CD14-positive monocyte (primary cell): ENCODE data around the gene CCDC89. TPM values are rescaled to one million over a fixed set of nuclear protein-coding genes. Genes with fewer than 3 reads are reported as not detected.

ENCODE experiments used
- DNase-seq, 3 donors: peaks; one replicate each; pipeline ENCODE4 v3.0.0-alpha.2; 2011 to 2022
- H2AFZ ChIP-seq: 2 replicates; pipeline ENCODE4 v1.6.0; 2012; ENCODE audit warnings: mild to moderate bottlenecking, low read depth, low read length, inconsistent platforms; ENCODE audit not compliant: insufficient read depth, poor library complexity, severe bottlenecking
- H3K27ac ChIP-seq, 2 donors: 1 replicate in 1 of 2; 2 replicates in 1 of 2; pipeline ENCODE4 v1.5.1; 2012 to 2013; ENCODE audit warnings: low read length in 2 of 2, control low read depth in 1 of 2, inconsistent platforms in 1 of 2, low read depth in 1 of 2, mild to moderate bottlenecking in 1 of 2
- H3K27me3 ChIP-seq, 2 donors: one replicate each; pipeline versions ENCODE4 v1.6.0 to v1.6.1; 2011 to 2013; ENCODE audit warnings: low read length in 2 of 2; ENCODE audit not compliant: control insufficient read depth in 2 of 2, insufficient read depth in 2 of 2
- H3K36me3 ChIP-seq, 2 donors: replicated peaks in 1 of 2; 1 replicate in 1 of 2; 2 replicates in 1 of 2; pipeline versions ENCODE4 v1.5.1 to v1.6.1; 2012 to 2013; ENCODE audit warnings: low read length in 2 of 2, control low read depth in 1 of 2, inconsistent platforms in 1 of 2, mild to moderate bottlenecking in 1 of 2; ENCODE audit not compliant: insufficient read depth in 2 of 2, control insufficient read depth in 1 of 2
- H3K4me1 ChIP-seq, 2 donors: 1 replicate in 1 of 2; 2 replicates in 1 of 2; pipeline versions ENCODE4 v1.5.1 to v1.6.1; 2012 to 2013; ENCODE audit warnings: low read length in 2 of 2, control low read depth in 1 of 2, inconsistent platforms in 1 of 2, mild to moderate bottlenecking in 1 of 2, moderate library complexity in 1 of 2; ENCODE audit not compliant: insufficient read depth in 2 of 2, control insufficient read depth in 1 of 2
- H3K4me2 ChIP-seq: replicated peaks from 2 replicates; pipeline ENCODE3; 2012; ENCODE audit warnings: low read length, moderate library complexity, mild to moderate bottlenecking; ENCODE audit not compliant: poor library complexity, severe bottlenecking; ENCODE audit errors: extremely low read depth
- H3K4me3 ChIP-seq, 3 experiments: fragments of 200-600 bp in 1 of 3; sonication (generic) in 1 of 3; replicated peaks in 1 of 3; 1 replicate in 2 of 3; 2 replicates in 1 of 3; pipeline ENCODE4 v1.5.1; 2011 to 2013; ENCODE audit warnings: low read length in 3 of 3, mild to moderate bottlenecking in 3 of 3, control low read depth in 2 of 3, low read depth in 2 of 3, inconsistent platforms in 1 of 3, moderate library complexity in 1 of 3
- H3K79me2 ChIP-seq: 2 replicates; pipeline ENCODE4 v1.6.0; 2012; ENCODE audit warnings: mild to moderate bottlenecking, control low read depth, inconsistent platforms, low read length, moderate library complexity; ENCODE audit not compliant: insufficient read depth
- H3K9ac ChIP-seq: 2 replicates; pipeline ENCODE4 v1.6.0; 2017; ENCODE audit warnings: low read length, mild to moderate bottlenecking; ENCODE audit not compliant: insufficient read depth, poor library complexity, severe bottlenecking
- H3K9me3 ChIP-seq, 2 donors: replicated peaks in 1 of 2; 1 replicate in 1 of 2; 2 replicates in 1 of 2; pipeline versions ENCODE4 v1.5.1 to v1.6.1; 2012 to 2013; ENCODE audit warnings: low read length in 2 of 2, control low read depth in 1 of 2; ENCODE audit not compliant: control insufficient read depth in 1 of 2, insufficient read depth in 1 of 2
- H4K20me1 ChIP-seq: 2 replicates; pipeline ENCODE4 v1.6.0; 2012; ENCODE audit warnings: mild to moderate bottlenecking, low read length, control low read depth, moderate library complexity; ENCODE audit not compliant: insufficient read depth
- H3K27ac Mint-ChIP-seq, 7 donors: one replicate each; pipeline ENCODE4 v1.8.0; 2020; ENCODE audit warnings: mild to moderate bottlenecking in 7 of 7, mixed read lengths in 7 of 7, moderate library complexity in 6 of 7, inconsistent platforms in 2 of 7
- H3K27me3 Mint-ChIP-seq, 3 donors: one replicate each; pipeline ENCODE4 v1.8.0; 2021 to 2022; ENCODE audit warnings: low read depth in 3 of 3, mild to moderate bottlenecking in 3 of 3, mixed read lengths in 3 of 3, moderate library complexity in 3 of 3, inconsistent platforms in 1 of 3
- H3K36me3 Mint-ChIP-seq, 2 donors: one replicate each; pipeline ENCODE4 v1.8.0; 2020; ENCODE audit warnings: mixed read lengths in 2 of 2, inconsistent platforms in 1 of 2, mild to moderate bottlenecking in 1 of 2
- H3K4me1 Mint-ChIP-seq: one replicate; pipeline ENCODE4 v1.8.0; 2020; ENCODE audit warnings: mild to moderate bottlenecking, mixed read lengths
- H3K4me3 Mint-ChIP-seq, 2 donors: one replicate each; pipeline ENCODE4 v1.8.0; 2020; ENCODE audit warnings: mild to moderate bottlenecking in 2 of 2, mixed read lengths in 2 of 2, moderate library complexity in 1 of 2
- H3K9me3 Mint-ChIP-seq, 7 donors: one replicate each; pipeline ENCODE4 v1.8.0; 2020 to 2022; ENCODE audit warnings: mixed read lengths in 7 of 7, mild to moderate bottlenecking in 6 of 7, moderate library complexity in 6 of 7, inconsistent platforms in 2 of 7
- WGBS: methylation state at CpG from one replicate; pipeline ENCODE4 v1.1.5; 2013; ENCODE audit warnings: missing lambda C conversion rate; ENCODE audit not compliant: insufficient coverage; 5-methylcytosine and 5-hydroxymethylcytosine counted together
- intact Hi-C, 2 donors: fragments of 100-400 bp; cut with micrococcal nuclease; formaldehyde crosslinking; loops; one replicate each; pipeline versions ENCODE4 v1.15.0 to v1.15.1; 2023
- polyA plus RNA-seq, 3 donors: library from polyadenylated mRNA; depleted of rRNA in 1 of 3; unstranded in 2 of 3; stranded (reverse) in 1 of 3; fragments of 300-500 nt in 2 of 3; fragments of >200 nt in 1 of 3; fragmentation: Illumina TruSeq in 2 of 3; gene quantifications; 1 replicate in 2 of 3; 2 replicates in 1 of 3; pipeline ENCODE4 v1.2.3, GENCODE V29; 2012 to 2021
- TF ChIP-seq, protein P1 (sequence below): fragments of 200-600 bp; IDR thresholded peaks from one replicate; pipeline ENCODE4 v1.8.0; 2022; ENCODE audit warnings: antibody characterized with exemption, mild to moderate bottlenecking

Gene CCDC89
- polyA plus RNA-seq, 3 donors, result not detected

- no peak overlapping the region for H3K4me3 ChIP-seq
- H3K4me3 Mint-ChIP-seq, result no peak overlapping the region
- no peak for DNase-seq
- no peaks in the 10 kb centered on the region for H3K9me3 ChIP-seq
- no peaks in the 10 kb centered on the region for H3K27me3 ChIP-seq
- H3K4me1 Mint-ChIP-seq, result peaks cover 16% of the 10 kb centered on the region
- WGBS, result no CpG with 5 or more reads among the region's 1 CpG
- TF ChIP-seq, protein P1, sequence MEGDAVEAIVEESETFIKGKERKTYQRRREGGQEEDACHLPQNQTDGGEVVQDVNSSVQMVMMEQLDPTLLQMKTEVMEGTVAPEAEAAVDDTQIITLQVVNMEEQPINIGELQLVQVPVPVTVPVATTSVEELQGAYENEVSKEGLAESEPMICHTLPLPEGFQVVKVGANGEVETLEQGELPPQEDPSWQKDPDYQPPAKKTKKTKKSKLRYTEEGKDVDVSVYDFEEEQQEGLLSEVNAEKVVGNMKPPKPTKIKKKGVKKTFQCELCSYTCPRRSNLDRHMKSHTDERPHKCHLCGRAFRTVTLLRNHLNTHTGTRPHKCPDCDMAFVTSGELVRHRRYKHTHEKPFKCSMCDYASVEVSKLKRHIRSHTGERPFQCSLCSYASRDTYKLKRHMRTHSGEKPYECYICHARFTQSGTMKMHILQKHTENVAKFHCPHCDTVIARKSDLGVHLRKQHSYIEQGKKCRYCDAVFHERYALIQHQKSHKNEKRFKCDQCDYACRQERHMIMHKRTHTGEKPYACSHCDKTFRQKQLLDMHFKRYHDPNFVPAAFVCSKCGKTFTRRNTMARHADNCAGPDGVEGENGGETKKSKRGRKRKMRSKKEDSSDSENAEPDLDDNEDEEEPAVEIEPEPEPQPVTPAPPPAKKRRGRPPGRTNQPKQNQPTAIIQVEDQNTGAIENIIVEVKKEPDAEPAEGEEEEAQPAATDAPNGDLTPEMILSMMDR, result no peak
- H3K27ac ChIP-seq, result no peak overlapping the region
- no peak overlapping the region for H3K9ac ChIP-seq
- H3K27ac Mint-ChIP-seq, result no peak overlapping the region
- intact Hi-C loops, result no loop called here
- H3K27me3 Mint-ChIP-seq, result peaks cover 0 to 1% (median 0%) of the 10 kb centered on the region in 3 donors
- H3K4me1 ChIP-seq, result peaks cover 9 to 13% of the 10 kb centered on the region in 2 donors
- no peaks in the 10 kb centered on the region for H3K36me3 Mint-ChIP-seq
- H3K79me2 ChIP-seq, result no peaks in the 10 kb centered on the region
- no peaks in the 10 kb centered on the region for H4K20me1 ChIP-seq
- H3K4me2 ChIP-seq, result no peak overlapping the region
- H2AFZ ChIP-seq, result no peak overlapping the region
- H3K9me3 Mint-ChIP-seq, result peaks cover 0 to 2% (median 0%) of the 10 kb centered on the region in 7 donors
- H3K36me3 ChIP-seq, result no peaks in the 10 kb centered on the region
Measured at GRCh38 chr11:85698195-85698594, 12.2 kb upstream of the CCDC89 start.

GRCh38 chr11:85697747-85698146 lies 11.8 kb upstream of the CCDC89 start:
- no CpG with 5 or more reads among the region's 2 CpGs for WGBS
- no peaks in the 10 kb centered on the region for H3K9me3 ChIP-seq
- Mint-ChIP-seq H3K4me1 (peaks cover 16% of the 10 kb centered on the region), H3K27me3 (peaks cover 0 to 1% (median 0%) of the 10 kb centered on the region in 3 donors), H3K4me3 (no peak overlapping the region), H3K27ac (no peak overlapping the region), H3K9me3 (peaks cover 0 to 2% (median 0%) of the 10 kb centered on the region in 7 donors), H3K36me3 (no peaks in the 10 kb centered on the region)
- no peak overlapping the region for H3K4me2 ChIP-seq
- no peaks in the 10 kb centered on the region for H3K79me2 ChIP-seq
- H2AFZ ChIP-seq, result no peak overlapping the region
- H3K4me3 ChIP-seq, result no peak overlapping the region
- no peak for DNase-seq
- no peak overlapping the region for H3K27ac ChIP-seq
- no peaks in the 10 kb centered on the region for H4K20me1 ChIP-seq
- H3K36me3 ChIP-seq, result no peaks in the 10 kb centered on the region
- no peaks in the 10 kb centered on the region for H3K27me3 ChIP-seq
- TF ChIP-seq, protein P1, result no peak
- intact Hi-C loops, result no loop called here
- peaks cover 9 to 13% of the 10 kb centered on the region in 2 donors for H3K4me1 ChIP-seq
- no peak overlapping the region for H3K9ac ChIP-seq
